Ureter (tissue), 1 donor: ENCODE data around the gene NYNRIN. TPM values are rescaled to one million over a fixed set of nuclear protein-coding genes. Genes with fewer than 3 reads are reported as not detected.
"Not testable (repeated sequence)": the region's sequence is repeated elsewhere in the genome, so short reads cannot be mapped to it uniquely, and the experiment has no call there.

Experiments used
- DNase-seq: peaks from one replicate; pipeline ENCODE4 v3.0.0-alpha.2; 2020; ENCODE audit warnings: low spot score
- total RNA-seq: library from RNA; stranded (reverse); gene quantifications from one replicate; pipeline ENCODE4 v1.2.4, GENCODE V29; 2023
- donor health status: DM: yes; HTN: yes; CAD: no.

NYNRIN gene
- 32.7 TPM for total RNA-seq

GRCh38 chr14:24398653-24399446, at the start of gene NYNRIN:
Gene NYNRIN, plus strand, starts transcription at chr14:24399003. Its CDS starts 244 bp downstream, at chr14:24399247.
- DNase-seq, result peak; percentile 59

GRCh38 chr14:24349742-24350141, 49.1 kb upstream of the NYNRIN start:
- no peak for DNase-seq

- no peak for DNase-seq
Observed at GRCh38 chr14:24351517-24351916, 47.3 kb upstream of the NYNRIN start.

- DNase-seq, result no peak
Observed at GRCh38 chr14:24353559-24354481, 45.0 kb upstream of the NYNRIN start.

GRCh38 chr14:24354482-24354825, 44.3 kb upstream of the NYNRIN start:
- not testable (repeated sequence) for DNase-seq

- no peak for DNase-seq
Observed at GRCh38 chr14:24355009-24355408, 43.8 kb upstream of the NYNRIN start.

GRCh38 chr14:24356208-24356607, 42.6 kb upstream of the NYNRIN start:
- DNase-seq, result no peak

GRCh38 chr14:24360281-24360680, 38.5 kb upstream of the NYNRIN start:
- no peak for DNase-seq

GRCh38 chr14:24361326-24361725, 37.5 kb upstream of the NYNRIN start:
- no peak for DNase-seq

GRCh38 chr14:24362241-24362960, 36.4 kb upstream of the NYNRIN start:
- DNase-seq, result no peak

- no peak for DNase-seq
Observed at GRCh38 chr14:24363401-24363800, 35.4 kb upstream of the NYNRIN start.

- no peak for DNase-seq
Observed at GRCh38 chr14:24364841-24365240, 34.0 kb upstream of the NYNRIN start.

GRCh38 chr14:24365600-24366412, 33.0 kb upstream of the NYNRIN start:
- peak; percentile 94 for DNase-seq

- no peak for DNase-seq
Observed at GRCh38 chr14:24366413-24366720, 32.4 kb upstream of the NYNRIN start.

GRCh38 chr14:24366721-24367513, 31.9 kb upstream of the NYNRIN start:
- DNase-seq, result peak; percentile 93

- peak; percentile 85 for DNase-seq
Observed at GRCh38 chr14:24367514-24368211, 31.1 kb upstream of the NYNRIN start, which contains the start of gene NFATC4. Gene NFATC4, plus strand, starts transcription at chr14:24368184. Its CDS starts 157 bp downstream, at chr14:24368341.

GRCh38 chr14:24368212-24368561, 30.6 kb upstream of the NYNRIN start:
- DNase-seq, result peak; percentile 54

GRCh38 chr14:24368562-24369252, 30.1 kb upstream of the NYNRIN start:
- DNase-seq, result peak; percentile 74

- no peak for DNase-seq
Observed at GRCh38 chr14:24369463-24369862, 29.3 kb upstream of the NYNRIN start.
